Measurements from ENCODE around the gene CRISP2.

CRISP2 gene

DNA sequence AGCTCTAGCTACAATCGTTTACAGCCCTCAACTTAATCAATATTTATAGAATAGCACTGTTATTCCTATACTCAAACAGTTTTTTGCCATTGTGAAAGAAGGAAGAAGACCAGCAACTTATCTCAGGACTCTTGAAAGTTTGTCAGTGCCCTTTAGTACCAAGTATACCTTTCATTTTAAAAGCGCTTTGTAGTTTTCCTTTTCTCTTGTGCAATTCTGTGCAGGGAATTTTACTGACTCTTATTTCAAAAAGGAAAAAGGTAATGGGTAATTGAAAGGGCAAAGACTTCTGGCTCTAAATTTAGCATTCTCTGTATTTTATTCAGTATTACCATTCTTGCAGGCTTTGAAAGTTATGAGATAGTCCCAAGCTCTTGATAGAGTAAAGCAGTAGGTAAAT, 59.9 kb downstream of the CRISP2 start:
- no peak for DNase-seq

DNA sequence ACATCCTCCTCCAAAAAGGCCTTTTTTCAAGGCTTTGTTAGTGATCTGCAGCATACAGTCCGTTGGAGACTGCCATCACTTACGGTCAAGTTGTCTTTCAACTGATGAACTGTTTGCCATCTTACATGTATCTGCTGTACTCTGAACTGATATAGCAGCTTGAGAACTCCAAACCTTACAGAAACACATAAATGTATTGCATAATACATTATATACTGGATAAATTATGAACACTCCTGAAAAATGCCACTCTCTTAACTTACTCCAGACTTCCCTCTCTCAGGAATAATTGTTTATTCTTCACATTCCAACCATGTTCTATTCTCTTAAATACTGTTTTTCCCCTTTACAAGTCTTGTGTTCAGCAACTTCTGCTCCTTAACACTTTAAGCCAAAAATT, 62.1 kb downstream of the CRISP2 start:
- DNase-seq = no peak

DNA sequence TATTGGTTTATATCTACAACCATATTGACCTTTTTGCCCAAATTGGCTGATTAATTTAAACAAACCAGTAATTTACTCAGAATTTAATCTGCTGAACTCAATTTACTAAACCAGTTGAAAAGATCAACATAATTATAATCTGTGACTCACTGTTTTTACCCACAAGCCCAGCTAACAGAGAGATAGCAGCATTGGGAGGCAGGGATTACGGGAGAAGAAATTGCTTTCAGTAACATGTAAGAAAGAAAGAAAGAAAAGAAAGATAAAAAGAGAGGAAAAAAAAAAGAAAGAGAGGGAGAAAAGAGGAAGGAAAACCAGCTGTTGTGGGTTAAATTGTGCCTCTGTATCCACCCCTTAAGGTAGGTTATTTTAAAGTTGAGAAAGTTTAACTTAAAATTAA, 63.4 kb downstream of the CRISP2 start:
- no peak for DNase-seq

DNA sequence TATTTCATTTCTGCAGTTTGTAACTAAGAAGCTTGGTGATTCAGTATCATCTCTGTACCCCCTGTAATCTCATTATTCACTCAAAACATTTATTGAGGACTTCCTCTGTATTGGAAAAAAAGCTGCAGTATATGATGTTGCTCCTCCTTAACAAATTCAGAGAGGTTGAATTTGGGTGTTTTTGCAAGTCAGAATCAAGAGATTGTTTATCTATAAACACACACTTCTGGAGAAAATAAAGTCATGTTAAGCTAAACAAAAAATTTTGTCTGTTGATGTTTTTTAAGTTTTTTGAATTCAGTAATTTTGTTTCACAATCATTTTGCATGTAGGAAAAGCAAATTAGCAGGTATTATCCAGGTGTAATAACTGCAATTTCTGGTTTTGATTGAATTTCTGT, 65.3 kb downstream of the CRISP2 start:
- no peak for DNase-seq

DNA sequence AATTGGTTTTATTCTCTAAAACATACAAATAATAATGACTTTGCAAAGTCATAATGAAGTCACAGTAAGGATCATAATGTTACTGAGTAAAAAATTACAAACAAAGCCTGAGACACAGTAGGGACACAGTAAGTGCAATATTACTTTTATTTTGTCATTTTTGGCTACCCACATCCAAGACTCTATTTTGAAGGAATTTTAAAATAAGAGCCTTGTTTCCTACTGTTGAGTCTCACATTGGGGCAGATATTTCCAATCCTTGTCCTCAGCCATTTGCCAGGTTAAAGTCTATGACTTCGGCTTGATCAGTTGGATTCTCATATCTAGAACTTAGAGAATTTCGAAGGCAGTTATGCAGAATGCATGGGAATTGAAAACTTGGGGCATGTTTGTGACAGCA, 65.9 kb downstream of the CRISP2 start:
- no peak for DNase-seq

DNA sequence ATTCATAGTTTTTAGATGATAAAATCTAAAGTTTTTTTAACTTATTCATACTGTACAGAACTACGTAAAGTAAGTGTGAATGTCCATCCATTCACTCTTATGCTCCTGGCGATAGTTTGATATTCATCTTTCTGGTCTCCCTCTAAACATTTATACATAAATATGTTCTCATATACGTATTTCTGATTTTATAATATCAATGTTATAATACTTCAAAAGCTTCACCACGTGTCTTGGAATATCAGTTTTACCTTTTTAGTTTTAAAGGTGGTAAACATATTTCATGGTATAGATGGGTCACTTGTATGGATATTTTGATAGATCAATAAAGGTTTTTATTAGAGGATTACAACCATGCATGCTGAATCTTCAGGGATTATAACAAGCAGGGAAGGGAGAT, 66.4 kb downstream of the CRISP2 start:
- no peak for DNase-seq

DNA sequence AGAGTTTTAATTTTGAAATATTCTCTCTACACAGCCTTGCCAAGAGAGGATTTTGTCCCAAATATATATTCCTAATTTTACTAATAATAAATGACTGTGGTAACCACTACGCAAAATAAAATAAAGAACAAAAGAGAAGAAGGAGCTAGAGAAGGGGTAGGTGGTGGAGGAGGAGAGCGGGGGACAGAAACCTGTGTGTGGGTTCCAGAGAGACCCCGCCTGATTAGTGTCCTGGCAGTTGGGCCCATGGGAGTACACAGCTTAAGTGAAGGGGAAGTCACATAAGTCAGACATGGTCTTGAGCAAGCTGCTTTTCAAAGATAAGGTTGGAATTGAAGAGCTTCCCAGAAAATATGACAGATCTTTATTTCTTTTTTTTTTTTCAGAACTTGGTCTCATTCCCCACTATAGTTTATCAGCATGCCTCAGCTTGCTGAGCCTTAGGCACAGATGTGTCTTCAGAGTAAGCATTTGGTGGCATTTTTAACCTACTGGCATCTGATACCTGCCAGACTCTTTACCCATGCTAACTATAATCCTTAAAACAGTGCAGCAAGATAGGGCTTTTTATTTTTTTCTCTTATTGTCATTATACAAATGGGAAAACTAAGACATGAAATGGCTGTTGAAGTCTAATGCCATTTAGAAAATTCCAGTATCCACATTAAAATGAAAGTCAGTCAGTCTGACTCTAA, 67.1 kb downstream of the CRISP2 start:
- no peak for DNase-seq

DNA sequence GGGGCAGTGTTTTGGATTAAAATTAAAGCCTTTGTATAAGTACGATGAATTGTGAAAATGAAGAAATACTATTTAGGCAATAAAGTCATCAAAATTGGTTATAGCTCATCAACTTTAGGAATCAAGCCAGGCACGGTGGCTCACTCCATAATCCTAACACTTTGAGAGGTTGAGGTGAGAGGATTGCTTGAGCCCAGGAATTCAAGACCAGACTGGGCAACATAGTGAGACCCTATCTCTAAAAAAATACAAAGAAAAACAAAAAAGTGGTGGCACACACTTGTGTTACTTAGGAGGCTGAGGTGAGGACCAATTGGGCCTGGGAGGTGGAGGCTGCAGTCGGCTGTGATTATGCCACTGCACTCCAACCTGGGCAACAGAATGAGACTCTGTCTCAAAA, 68.2 kb downstream of the CRISP2 start:
- no peak for DNase-seq
